Mucosa of descending colon (tissue), 3 donors: ENCODE measurements around the gene HSPG2. TPM values are rescaled to one million over a fixed set of nuclear protein-coding genes. Genes with fewer than 3 reads are reported as not detected.

Experiments
- ATAC-seq: fragments of 200-7000 bp; cut with Tn5 transposase; one replicate; pipeline ENCODE4 v1.9.1; 2020; ENCODE audit warnings: mild to moderate bottlenecking, moderate library complexity
- DNase-seq, 3 donors: peaks; one replicate each; pipeline ENCODE4 v3.0.0-alpha.2; 2020
- H3K36me3 ChIP-seq: fragments of 200-600 bp; one replicate; pipeline ENCODE4 v1.8.0; 2021; ENCODE audit warnings: low read depth, mild to moderate bottlenecking
- H3K4me1 ChIP-seq: fragments of 200-600 bp; one replicate; pipeline ENCODE4 v1.8.0; 2021; ENCODE audit warnings: low read depth, mild to moderate bottlenecking
- H3K4me3 ChIP-seq: fragments of 200-600 bp; one replicate; pipeline ENCODE4 v1.8.0; 2021; ENCODE audit warnings: mild to moderate bottlenecking
- H3K9me3 ChIP-seq: fragments of 200-600 bp; one replicate; pipeline ENCODE4 v1.8.0; 2021; ENCODE audit warnings: mild to moderate bottlenecking
- intact Hi-C, 2 donors: fragments of 100-400 bp; cut with DNase I in 1 of 2; cut with micrococcal nuclease in 1 of 2; formaldehyde crosslinking; loops; one replicate each; pipeline versions ENCODE4 v1.11.0 to v1.11.1; 2022; cut with DNase I, micrococcal nuclease
- total RNA-seq, 3 donors: library from RNA; stranded (reverse); fragmentation: NEBNext Ultra II Directional in 2 of 3; extraction: Animal tissue kit (Norgen Biotek cat#: 25700) in 2 of 3; gene quantifications; one replicate each; pipeline versions ENCODE4 v1.2.1 to v1.2.4, GENCODE V29; 2021 to 2023
- TF ChIP-seq, protein P1 (sequence below): fragments of 200-600 bp; IDR thresholded peaks from one replicate; pipeline ENCODE4 v1.8.0; 2022; ENCODE audit warnings: antibody characterized with exemption, mild to moderate bottlenecking
- donor health status: DM: no; HTN: no; CAD: no; lungs with moderate emphysema.
- donor health status: DM: no; HTN: no; CAD: no.
- donor health status: DM: no; HTN: yes; CAD: no.

Gene HSPG2
- total RNA-seq, 3 donors from 2014 or later, result 142 to 436 (median 197) TPM

DNA sequence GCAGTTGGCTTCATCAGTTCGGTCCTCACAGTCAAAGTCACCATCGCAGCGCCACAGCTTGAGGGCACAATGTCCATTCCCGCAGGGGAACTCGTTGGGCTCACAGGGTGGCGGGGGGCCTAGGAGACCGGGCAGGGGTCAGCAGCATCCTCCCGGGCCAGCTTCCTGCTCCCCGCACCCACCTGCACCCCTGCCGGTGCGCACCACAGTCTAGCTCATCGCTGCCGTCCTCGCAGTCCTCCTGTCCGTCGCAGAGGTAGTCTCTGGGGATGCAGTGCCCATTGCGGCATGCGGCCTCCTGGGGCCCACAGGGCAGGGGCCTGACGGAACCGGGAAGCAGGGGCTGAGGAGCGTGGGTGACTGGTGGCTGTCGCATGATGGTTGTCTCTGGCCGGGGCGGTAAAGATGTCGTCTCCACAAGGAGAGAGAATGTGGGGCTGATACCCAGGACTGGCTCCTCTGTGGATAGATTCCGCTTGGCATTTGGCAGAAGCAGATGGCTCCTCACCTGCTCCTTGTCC is 49.8 kb downstream of the HSPG2 start:
- TF ChIP-seq, protein P1, sequence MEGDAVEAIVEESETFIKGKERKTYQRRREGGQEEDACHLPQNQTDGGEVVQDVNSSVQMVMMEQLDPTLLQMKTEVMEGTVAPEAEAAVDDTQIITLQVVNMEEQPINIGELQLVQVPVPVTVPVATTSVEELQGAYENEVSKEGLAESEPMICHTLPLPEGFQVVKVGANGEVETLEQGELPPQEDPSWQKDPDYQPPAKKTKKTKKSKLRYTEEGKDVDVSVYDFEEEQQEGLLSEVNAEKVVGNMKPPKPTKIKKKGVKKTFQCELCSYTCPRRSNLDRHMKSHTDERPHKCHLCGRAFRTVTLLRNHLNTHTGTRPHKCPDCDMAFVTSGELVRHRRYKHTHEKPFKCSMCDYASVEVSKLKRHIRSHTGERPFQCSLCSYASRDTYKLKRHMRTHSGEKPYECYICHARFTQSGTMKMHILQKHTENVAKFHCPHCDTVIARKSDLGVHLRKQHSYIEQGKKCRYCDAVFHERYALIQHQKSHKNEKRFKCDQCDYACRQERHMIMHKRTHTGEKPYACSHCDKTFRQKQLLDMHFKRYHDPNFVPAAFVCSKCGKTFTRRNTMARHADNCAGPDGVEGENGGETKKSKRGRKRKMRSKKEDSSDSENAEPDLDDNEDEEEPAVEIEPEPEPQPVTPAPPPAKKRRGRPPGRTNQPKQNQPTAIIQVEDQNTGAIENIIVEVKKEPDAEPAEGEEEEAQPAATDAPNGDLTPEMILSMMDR, result no peak
- intact Hi-C loops, result no loop called here
- ATAC-seq (no peak), DNase-seq (no peak)
- no peaks in the 10 kb centered on the region for H3K9me3 ChIP-seq
- H3K4me1 ChIP-seq, result no peaks in the 10 kb centered on the region
- no peak overlapping the region for H3K4me3 ChIP-seq
- no peaks in the 10 kb centered on the region for H3K36me3 ChIP-seq

DNA sequence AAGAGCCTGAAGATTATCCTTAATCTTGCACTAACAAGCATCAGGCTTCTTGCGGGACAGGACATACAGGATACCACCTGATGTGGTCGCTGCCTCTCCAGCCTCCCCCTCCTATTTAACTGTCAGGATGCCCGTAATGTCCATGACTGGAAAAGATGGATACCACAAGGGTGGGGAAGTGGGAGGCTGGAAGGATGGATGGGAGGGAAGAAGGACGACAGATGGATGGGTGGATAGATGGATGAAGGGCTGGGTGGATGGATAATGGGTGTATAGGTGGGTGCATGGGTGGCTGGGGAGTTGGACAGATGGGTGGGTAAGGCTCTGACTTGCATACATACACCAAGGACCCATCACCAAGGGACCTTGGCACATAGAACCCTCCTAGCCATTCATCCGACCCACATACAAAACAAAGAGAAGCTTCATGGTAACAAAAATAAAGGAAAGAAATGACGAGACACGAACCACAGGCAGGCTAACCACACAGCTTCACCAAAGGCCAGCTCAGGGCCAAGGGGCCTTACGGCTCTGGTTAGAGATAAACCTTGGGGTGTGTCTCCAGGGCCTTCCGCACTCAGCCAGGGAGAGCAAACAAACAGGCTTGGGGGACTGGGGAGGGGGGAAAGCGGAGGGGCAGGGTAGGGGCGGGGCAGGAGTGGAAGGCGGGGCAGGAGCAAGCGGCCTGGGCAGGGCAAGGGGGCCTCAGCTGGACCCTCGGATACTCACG is 50.5 kb downstream of the HSPG2 start:
- intact Hi-C loops, result no loop called here
- Histone ChIP-seq H3K4me3 (no peak overlapping the region), H3K36me3 (no peaks in the 10 kb centered on the region), H3K4me1 (no peaks in the 10 kb centered on the region), H3K9me3 (no peaks in the 10 kb centered on the region)
- TF ChIP-seq, protein P1, result no peak
- no peak for DNase-seq
- ATAC-seq, result peak; percentile 66

DNA sequence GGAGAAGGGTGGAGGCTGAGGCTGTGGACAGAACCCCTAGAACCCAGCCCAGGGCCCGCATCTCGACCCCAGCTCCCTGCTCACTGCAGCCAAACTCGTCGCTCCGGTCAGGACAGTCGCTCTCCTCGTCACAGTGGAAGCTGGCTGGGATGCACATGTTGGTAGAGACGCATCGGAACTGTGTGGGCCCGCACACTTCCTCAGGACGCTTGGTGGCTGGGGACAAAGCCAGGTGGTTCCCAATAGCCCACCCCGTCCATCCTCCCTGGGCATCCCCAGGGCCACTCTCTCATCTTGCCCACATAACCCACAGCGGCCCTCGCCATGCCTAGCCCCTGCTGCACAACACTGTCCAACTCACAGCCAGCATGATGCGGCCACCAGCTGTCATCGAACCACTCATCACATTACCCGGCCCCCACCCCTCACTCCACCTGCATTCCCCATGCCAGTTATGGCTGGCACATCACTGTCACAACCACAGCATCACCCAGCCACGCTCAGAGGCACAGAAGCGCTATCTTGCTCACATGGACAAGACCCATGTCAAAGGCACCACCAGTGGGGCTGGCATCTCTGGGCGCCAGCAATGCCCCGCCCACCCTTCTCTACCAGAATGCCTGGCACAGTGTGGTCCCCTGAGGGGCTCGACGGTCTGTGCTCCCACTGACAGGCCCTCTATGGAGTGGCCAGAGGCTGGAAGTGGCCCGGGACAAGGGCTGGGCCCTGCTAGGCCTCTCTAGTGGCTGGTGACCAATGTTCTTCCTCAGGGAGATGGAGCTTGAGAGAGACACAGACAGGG is 51.7 kb downstream of the HSPG2 start:
- no peak for ATAC-seq

DNA sequence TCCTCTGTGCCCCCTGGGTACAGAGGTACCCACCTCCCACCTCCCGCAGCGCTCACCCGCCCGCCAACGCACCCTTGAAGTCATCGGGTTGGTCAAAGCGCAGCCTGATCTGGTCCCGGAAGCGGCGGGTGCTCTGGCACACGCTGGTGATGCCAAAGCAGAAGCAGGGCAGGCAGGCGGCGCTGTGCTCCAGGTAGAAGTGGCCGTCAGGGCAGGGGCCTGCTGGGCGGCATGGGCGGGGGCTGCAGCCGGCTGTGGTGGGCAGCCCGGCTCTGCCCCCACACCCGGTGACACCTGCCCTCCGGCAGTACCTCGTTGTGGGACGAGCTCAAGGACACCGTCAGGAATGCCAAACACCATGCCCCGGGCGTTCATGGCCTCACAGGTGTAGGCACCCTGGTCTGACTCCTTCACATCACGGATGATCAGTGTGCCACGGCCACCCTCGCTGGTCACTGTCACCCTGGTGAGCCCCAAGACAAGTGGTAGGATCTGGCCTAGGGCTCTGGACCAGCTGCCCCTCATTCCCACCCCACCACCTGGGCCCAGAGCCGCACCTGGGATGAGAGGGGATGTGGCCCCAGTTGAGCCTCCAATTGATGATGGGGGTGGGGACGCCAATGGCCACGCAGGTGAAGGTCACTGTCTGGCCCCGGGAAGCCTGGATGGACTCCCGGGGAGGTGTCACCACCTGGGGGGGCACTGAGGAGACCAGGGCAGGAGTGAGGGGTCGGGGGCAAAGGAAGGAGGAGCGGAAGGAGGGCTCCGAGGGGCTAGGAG is 52.5 kb downstream of the HSPG2 start:
- intact Hi-C loops, result no loop called here
- TF ChIP-seq, protein P1, result no peak
- no peaks in the 10 kb centered on the region for H3K36me3 ChIP-seq
- no peak for ATAC-seq
- no peak overlapping the region for H3K4me3 ChIP-seq
- DNase-seq, result no peak
- no peaks in the 10 kb centered on the region for H3K9me3 ChIP-seq
- no peaks in the 10 kb centered on the region for H3K4me1 ChIP-seq

More for the DNA sequence above, 51.7 kb downstream of the HSPG2 start:
- H3K9me3 ChIP-seq, result no peaks in the 10 kb centered on the region
- intact Hi-C loops, result no loop called here
- DNase-seq, result no peak
- TF ChIP-seq, protein P1, result no peak
- H3K4me1 ChIP-seq, result no peaks in the 10 kb centered on the region
- no peak overlapping the region for H3K4me3 ChIP-seq
- H3K36me3 ChIP-seq, result no peaks in the 10 kb centered on the region

DNA sequence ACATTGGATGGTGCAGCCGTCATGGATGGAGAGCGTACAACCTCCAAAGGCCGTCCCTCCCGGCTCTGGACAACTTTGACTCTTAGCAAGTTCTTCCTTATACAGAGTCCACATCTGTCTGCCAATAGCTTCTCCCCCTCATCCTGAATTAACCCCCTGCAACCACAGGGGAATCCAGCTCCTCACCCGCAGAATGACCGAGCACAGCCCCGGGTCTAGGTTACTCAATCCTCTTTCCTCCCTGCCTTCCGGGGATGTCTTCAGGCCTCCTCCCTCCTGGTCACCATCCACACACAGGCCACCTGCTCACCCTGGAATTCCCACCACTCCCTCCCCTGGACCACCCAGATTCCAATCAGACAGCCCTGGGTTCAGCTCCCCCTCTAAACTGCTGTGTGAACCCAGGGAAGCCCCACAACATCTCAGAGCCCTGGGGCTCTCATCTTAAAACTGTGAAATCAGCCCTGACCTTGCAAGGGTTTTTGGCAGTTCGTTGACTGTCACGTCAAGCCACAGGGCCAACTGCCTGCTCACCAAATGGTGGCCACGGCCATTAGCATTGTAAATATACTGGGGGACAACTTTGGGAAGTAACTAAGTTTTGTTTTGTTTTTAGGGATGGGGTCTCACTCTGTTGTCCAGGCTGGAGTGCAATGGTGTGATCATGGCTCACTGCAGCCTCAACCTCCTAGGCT is 54.2 kb downstream of the HSPG2 start:
- no peak overlapping the region for H3K4me3 ChIP-seq
- peaks cover 5% of the 10 kb centered on the region for H3K36me3 ChIP-seq
- H3K4me1 ChIP-seq, result no peaks in the 10 kb centered on the region
- ATAC-seq (no peak), DNase-seq (no peak)
- TF ChIP-seq, protein P1, result no peak
- intact Hi-C loops, result no loop called here
- H3K9me3 ChIP-seq, result no peaks in the 10 kb centered on the region
